Retinal pigment epithelial cell (primary cell): ENCODE measurements around the gene CEND1.

ENCODE experiments used
- DNase-seq: peaks from one replicate; pipeline ENCODE4 v3.0.0-alpha.2; 2010; ENCODE audit warnings: low read depth
- H3K4me3 ChIP-seq: 2 replicates; pipeline ENCODE4 v1.5.1; 2011; ENCODE audit warnings: mild to moderate bottlenecking, low read length, control low read depth, moderate library complexity
- TF ChIP-seq, protein P1 (sequence below): conservative IDR thresholded peaks from 2 replicates; pipeline ENCODE4 v1.5.1; 2011; ENCODE audit warnings: low read depth, low read length, control low read depth, inconsistent platforms

CEND1 gene

DNA sequence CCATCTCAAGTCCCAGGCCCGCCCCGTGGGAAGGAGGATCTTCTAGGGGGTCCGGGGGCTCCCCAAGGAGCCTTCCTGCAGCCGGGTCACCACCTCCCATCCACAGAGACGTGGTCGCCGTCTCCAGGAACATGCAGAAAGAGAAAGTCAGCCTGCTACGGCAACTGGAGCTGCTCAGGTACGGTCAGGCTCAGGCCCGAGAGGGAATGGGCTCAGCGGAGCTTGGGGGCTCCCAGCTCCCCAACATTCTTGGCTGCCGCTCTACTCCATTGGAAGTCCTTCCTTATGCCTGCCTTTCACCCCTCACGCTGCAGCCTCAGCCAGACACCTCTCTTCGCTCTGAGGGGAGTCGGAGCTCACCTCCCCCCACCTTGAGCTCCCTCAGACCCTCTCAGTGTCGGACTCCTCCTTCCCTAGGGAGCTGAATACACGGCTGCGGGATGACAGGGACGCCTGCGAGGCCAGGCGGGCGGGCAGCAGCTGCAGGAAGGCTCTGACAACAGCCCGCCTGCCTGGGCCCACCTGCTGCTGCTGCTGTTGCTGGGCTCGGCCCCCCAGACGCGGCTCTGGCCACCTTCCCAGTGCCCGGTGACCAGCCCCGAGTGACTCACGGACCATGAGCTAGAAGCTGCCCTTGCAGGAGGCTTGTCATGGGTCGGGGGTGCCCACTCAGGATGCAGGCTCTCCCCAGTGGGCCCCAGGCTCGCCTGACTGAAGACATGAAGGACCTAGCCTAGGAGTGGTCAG is 41.4 kb upstream of the CEND1 start:
- peak; percentile 43 for DNase-seq
- TF ChIP-seq, protein P1, sequence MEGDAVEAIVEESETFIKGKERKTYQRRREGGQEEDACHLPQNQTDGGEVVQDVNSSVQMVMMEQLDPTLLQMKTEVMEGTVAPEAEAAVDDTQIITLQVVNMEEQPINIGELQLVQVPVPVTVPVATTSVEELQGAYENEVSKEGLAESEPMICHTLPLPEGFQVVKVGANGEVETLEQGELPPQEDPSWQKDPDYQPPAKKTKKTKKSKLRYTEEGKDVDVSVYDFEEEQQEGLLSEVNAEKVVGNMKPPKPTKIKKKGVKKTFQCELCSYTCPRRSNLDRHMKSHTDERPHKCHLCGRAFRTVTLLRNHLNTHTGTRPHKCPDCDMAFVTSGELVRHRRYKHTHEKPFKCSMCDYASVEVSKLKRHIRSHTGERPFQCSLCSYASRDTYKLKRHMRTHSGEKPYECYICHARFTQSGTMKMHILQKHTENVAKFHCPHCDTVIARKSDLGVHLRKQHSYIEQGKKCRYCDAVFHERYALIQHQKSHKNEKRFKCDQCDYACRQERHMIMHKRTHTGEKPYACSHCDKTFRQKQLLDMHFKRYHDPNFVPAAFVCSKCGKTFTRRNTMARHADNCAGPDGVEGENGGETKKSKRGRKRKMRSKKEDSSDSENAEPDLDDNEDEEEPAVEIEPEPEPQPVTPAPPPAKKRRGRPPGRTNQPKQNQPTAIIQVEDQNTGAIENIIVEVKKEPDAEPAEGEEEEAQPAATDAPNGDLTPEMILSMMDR, result no peak
- peak overlapping the region; percentile 14 for H3K4me3 ChIP-seq

DNA sequence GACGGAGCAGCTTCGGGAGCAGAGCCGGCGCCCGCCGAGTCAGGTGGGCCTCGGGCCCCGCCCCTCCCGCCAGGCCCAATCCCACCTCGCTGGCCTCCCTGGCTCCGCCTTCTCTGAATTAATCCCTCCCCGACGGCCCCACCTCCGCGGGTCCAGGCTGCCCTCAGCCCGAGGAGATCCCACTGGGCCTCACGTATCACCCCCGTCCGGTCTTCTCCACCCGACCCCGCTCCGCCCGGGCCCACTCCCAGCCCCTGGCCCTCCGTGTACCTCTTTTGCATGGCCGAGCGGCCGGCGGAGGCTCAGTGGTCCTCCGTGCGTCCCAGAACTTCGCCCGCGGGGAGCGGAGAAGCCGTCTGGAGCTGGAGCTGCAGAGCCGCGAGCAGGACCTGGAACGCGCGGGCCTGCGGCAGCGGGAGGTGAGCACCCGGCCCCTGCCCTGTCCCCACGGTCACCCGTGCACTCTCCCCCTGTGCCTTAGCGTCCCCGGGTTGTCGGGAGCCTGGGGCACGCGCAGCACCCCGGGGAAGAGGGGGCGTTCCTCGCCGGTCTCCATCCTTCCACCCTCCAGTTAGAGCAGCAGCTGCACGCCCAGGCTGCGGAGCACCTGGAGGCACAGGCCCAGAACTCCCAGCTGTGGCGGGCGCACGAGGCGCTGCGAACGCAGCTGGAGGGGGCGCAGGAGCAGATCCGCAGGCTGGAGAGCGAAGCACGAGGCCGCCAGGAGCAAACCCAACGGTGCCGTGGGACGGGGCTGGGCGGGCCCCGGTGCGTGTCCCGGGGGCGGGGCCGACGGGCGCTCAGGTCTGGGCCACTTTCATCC is 40.6 kb upstream of the CEND1 start:
- DNase-seq, result peak; percentile 43
- TF ChIP-seq, protein P1, result no peak
- H3K4me3 ChIP-seq, result peak overlapping the region; percentile 42

- TF ChIP-seq, protein P1, result no peak
- DNase-seq, result no peak
- peak overlapping the region; percentile 36 for H3K4me3 ChIP-seq
These were observed 40.0 kb upstream of the CEND1 start for GRCh38 chr11:829847-830294.

- no peak for DNase-seq
- TF ChIP-seq, protein P1, result no peak
- peak overlapping the region; percentile 36 for H3K4me3 ChIP-seq
These were observed 39.4 kb upstream of the CEND1 start for GRCh38 chr11:829176-829846.

DNA sequence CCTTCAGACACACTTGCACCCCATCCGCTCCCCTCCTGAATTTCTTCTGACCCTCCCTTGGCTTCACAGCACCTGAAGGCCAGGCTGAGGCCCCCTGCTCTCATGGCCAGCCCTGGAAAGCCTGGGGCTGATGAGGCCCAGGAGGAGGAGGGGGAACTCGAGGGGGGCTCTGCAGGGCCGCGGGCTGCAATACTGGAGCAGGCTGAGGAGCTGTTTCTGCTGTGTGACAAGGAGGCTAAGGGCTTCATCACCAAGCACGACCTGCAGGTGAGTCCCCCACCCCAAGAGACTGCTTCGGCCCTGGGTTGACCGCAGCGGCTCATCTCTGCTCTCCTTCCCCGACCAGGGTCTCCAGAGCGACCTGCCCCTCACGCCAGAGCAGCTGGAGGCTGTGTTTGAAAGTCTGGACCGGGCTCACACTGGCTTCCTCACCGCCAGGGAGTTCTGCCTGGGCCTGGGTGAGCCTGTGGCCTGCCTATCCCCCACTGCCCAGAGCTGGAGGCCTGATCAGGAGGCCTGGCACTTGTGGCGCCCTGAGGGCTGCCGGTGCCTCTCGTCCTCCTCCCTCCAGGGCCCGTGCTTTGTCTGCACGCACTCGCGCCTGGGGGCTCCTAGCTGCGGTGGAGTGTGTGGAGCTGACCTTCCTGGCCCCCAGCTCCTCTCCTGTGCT is 38.8 kb upstream of the CEND1 start:
- TF ChIP-seq, protein P1, result no peak
- no peak for DNase-seq
- H3K4me3 ChIP-seq, result no peak overlapping the region

- H3K4me3 ChIP-seq, result peak within 1 kb of the TSS; percentile 44
- TF ChIP-seq, protein P1, result no peak
- no peak for DNase-seq
These were observed 38.0 kb upstream of the CEND1 start, which contains the start of gene CRACR2B for GRCh38 chr11:827897-828192. TSS of gene CRACR2B (plus strand) at chr11:827919. CDS start at chr11:828608, 689 bp downstream.
